Lower lobe of right lung (tissue), 2 donors: ENCODE results near the gene COIL. TPM values are rescaled to one million over a fixed set of nuclear protein-coding genes. Genes with fewer than 3 reads are reported as not detected.

Experiments
- ATAC-seq, 2 donors: fragments of 200-7000 bp; cut with Tn5 transposase; one replicate each; pipeline ENCODE4 v1.9.1; 2020 to 2022; ENCODE audit warnings: mild to moderate bottlenecking in 2 of 2, moderate library complexity in 2 of 2
- DNase-seq: peaks from one replicate; pipeline ENCODE4 v3.0.0-alpha.2; 2020
- H3K27ac ChIP-seq: fragments of 200-600 bp; one replicate; pipeline ENCODE4 v1.8.0; 2022
- H3K27me3 ChIP-seq: fragments of 200-600 bp; one replicate; pipeline ENCODE4 v1.8.0; 2022; ENCODE audit warnings: low read depth
- H3K36me3 ChIP-seq: fragments of 200-600 bp; one replicate; pipeline ENCODE4 v1.8.0; 2022; ENCODE audit warnings: mild to moderate bottlenecking
- H3K4me1 ChIP-seq: fragments of 200-600 bp; one replicate; pipeline ENCODE4 v1.8.0; 2022
- H3K4me3 ChIP-seq: fragments of 200-600 bp; one replicate; pipeline ENCODE4 v1.8.0; 2022; ENCODE audit warnings: mild to moderate bottlenecking
- H3K9me3 ChIP-seq: fragments of 200-600 bp; one replicate; pipeline ENCODE4 v1.8.0; 2022
- CTCF ChIP-seq: fragments of 200-600 bp; IDR thresholded peaks from one replicate; pipeline ENCODE4 v1.8.0; 2022; ENCODE audit warnings: antibody characterized with exemption, mild to moderate bottlenecking
- intact Hi-C: fragments of 100-400 bp; cut with DNase I; formaldehyde crosslinking; loops from one replicate; pipeline ENCODE4 v1.11.0; 2022
- total RNA-seq: library from RNA; stranded (reverse); fragmentation: NEBNext Ultra II Directional; extraction: Animal tissue kit (Norgen Biotek cat#: 25700); gene quantifications from one replicate; pipeline ENCODE4 v1.2.1, GENCODE V29; 2021
- donor health status: DM: no; HTN: yes; CAD: no; lungs with severe emphysema.

The COIL gene
- total RNA-seq, 1 donor from 2014 or later = 12.4 TPM

GRCh38 chr17:56893503-56893902, 67.3 kb downstream of the COIL start:
- Histone ChIP-seq H3K9me3 (peaks cover 2% of the 10 kb centered on the region), H3K36me3 (peaks cover 100% of the 10 kb centered on the region), H3K4me3 (no peak overlapping the region), H3K4me1 (no peaks in the 10 kb centered on the region), H3K27ac (no peak overlapping the region), H3K27me3 (no peaks in the 10 kb centered on the region)
- no peak for DNase-seq
- intact Hi-C loops = no loop called here
- no peak for ATAC-seq
- TF ChIP-seq CTCF = no peak

GRCh38 chr17:56892333-56892732, 68.5 kb downstream of the COIL start:
- H3K27ac ChIP-seq = no peak overlapping the region
- no peak for TF ChIP-seq CTCF
- H3K27me3 ChIP-seq = no peaks in the 10 kb centered on the region
- peaks cover 13% of the 10 kb centered on the region for H3K9me3 ChIP-seq
- H3K4me3 ChIP-seq = no peak overlapping the region
- intact Hi-C loops = no loop called here
- no peaks in the 10 kb centered on the region for H3K4me1 ChIP-seq
- ATAC-seq (no peak), DNase-seq (no peak)
- H3K36me3 ChIP-seq = peaks cover 97% of the 10 kb centered on the region

GRCh38 chr17:56891751-56892150, 69.1 kb downstream of the COIL start:
- DNase-seq (peak; percentile 65), ATAC-seq (peak; percentile 55)
- Histone ChIP-seq H3K27me3 (no peaks in the 10 kb centered on the region), H3K36me3 (peaks cover 96% of the 10 kb centered on the region), H3K9me3 (peaks cover 13% of the 10 kb centered on the region), H3K27ac (no peak overlapping the region), H3K4me1 (no peaks in the 10 kb centered on the region), H3K4me3 (no peak overlapping the region)
- TF ChIP-seq CTCF = peak; percentile 60
- intact Hi-C loops = no loop called here

- Histone ChIP-seq H3K4me3 (no peak overlapping the region), H3K4me1 (no peaks in the 10 kb centered on the region), H3K9me3 (peaks cover 13% of the 10 kb centered on the region), H3K27ac (no peak overlapping the region), H3K36me3 (peaks cover 96% of the 10 kb centered on the region), H3K27me3 (no peaks in the 10 kb centered on the region)
- DNase-seq (no peak), ATAC-seq (no peak)
- intact Hi-C loops = no loop called here
- TF ChIP-seq CTCF = no peak
These were observed 69.8 kb downstream of the COIL start for GRCh38 chr17:56890906-56891674.

- H3K36me3 ChIP-seq = peaks cover 95% of the 10 kb centered on the region
- H3K27me3 ChIP-seq = no peaks in the 10 kb centered on the region
- H3K27ac ChIP-seq = no peak overlapping the region
- no peak for TF ChIP-seq CTCF
- DNase-seq (no peak), ATAC-seq (no peak)
- H3K4me3 ChIP-seq = no peak overlapping the region
- no peaks in the 10 kb centered on the region for H3K4me1 ChIP-seq
- intact Hi-C loops = no loop called here
- peaks cover 13% of the 10 kb centered on the region for H3K9me3 ChIP-seq
These were observed 70.5 kb downstream of the COIL start for GRCh38 chr17:56890390-56890789.

Other genes starting within 250 kb of the COIL start
- gene C17orf67, start 127.1 kb downstream of the COIL start, total RNA-seq = 3.6 TPM
- gene DGKE, start 126.9 kb downstream of the COIL start, total RNA-seq = 12.7 TPM
- 125 TPM for gene TRIM25, start 47.0 kb downstream of the COIL start, total RNA-seq
- gene SCPEP1, start 17.1 kb upstream of the COIL start, total RNA-seq = 210 TPM
- 54.5 TPM for gene AKAP1, start 124.2 kb upstream of the COIL start, total RNA-seq